ENCODE results near the gene CA5B.

CA5B gene

GRCh38 chrX:15785176-15785750 is 47.2 kb downstream of the CA5B start:
- no peaks in the 10 kb centered on the region for H3K27me3 ChIP-seq (replicated peaks)
- DNase-seq: no peak
- in situ Hi-C loops (cut with HindIII; ENCODE audit: low pct_ligation_motif_present, low sequenced_read_pairs): no loop called here
- TF ChIP-seq CTCF (IDR thresholded peaks at IDR 0.05; ENCODE audit: low read depth, low read length, missing control alignments): no peak
- no peaks in the 10 kb centered on the region for H3K36me3 ChIP-seq (replicated peaks)
- H3K4me3 ChIP-seq (ENCODE audit: low read depth, low read length): no peak overlapping the region
- no peak overlapping the region for H3K27ac ChIP-seq

GRCh38 chrX:15786915-15787314 is 48.8 kb downstream of the CA5B start:
- TF ChIP-seq CTCF (IDR thresholded peaks at IDR 0.05; ENCODE audit: low read depth, low read length, missing control alignments): no peak
- Histone ChIP-seq H3K36me3 (replicated peaks) (no peaks in the 10 kb centered on the region), H3K4me3 (ENCODE audit: low read depth, low read length) (no peak overlapping the region), H3K27ac (no peak overlapping the region), H3K27me3 (replicated peaks) (no peaks in the 10 kb centered on the region)
- in situ Hi-C loops (cut with HindIII; ENCODE audit: low pct_ligation_motif_present, low sequenced_read_pairs): no loop called here
- no peak for DNase-seq

GRCh38 chrX:15789979-15790768 is 52.1 kb downstream of the CA5B start, which contains the start of gene ZRSR2:
TSS of gene ZRSR2 (plus strand) at chrX:15790484. CDS start at chrX:15790496, 12 bp downstream.
- DNase-seq: peak; percentile 85
- in situ Hi-C loops (cut with HindIII; ENCODE audit: low pct_ligation_motif_present, low sequenced_read_pairs): no loop called here
- peak within 1 kb of the TSS; percentile 98 for H3K4me3 ChIP-seq (ENCODE audit: low read depth, low read length)
- H3K27ac ChIP-seq: peak within 1 kb of the TSS; percentile 46
- no peak for TF ChIP-seq CTCF (IDR thresholded peaks at IDR 0.05; ENCODE audit: low read depth, low read length, missing control alignments)
- no peaks in the 10 kb centered on the region for H3K27me3 ChIP-seq (replicated peaks)
- peaks cover 2% of the 10 kb centered on the region for H3K36me3 ChIP-seq (replicated peaks)

GRCh38 chrX:15790769-15791290 is 52.8 kb downstream of the CA5B start:
- in situ Hi-C loops (cut with HindIII; ENCODE audit: low pct_ligation_motif_present, low sequenced_read_pairs): no loop called here
- peak overlapping the region; percentile 98 for H3K4me3 ChIP-seq (ENCODE audit: low read depth, low read length)
- TF ChIP-seq CTCF (IDR thresholded peaks at IDR 0.05; ENCODE audit: low read depth, low read length, missing control alignments): no peak
- no peak for DNase-seq
- peak overlapping the region; percentile 46 for H3K27ac ChIP-seq
- peaks cover 2% of the 10 kb centered on the region for H3K36me3 ChIP-seq (replicated peaks)
- H3K27me3 ChIP-seq (replicated peaks): no peaks in the 10 kb centered on the region

GRCh38 chrX:15797707-15798106 is 59.6 kb downstream of the CA5B start:
- in situ Hi-C loops (cut with HindIII; ENCODE audit: low pct_ligation_motif_present, low sequenced_read_pairs): no loop called here
- peaks cover 12% of the 10 kb centered on the region for H3K36me3 ChIP-seq (replicated peaks)
- no peak overlapping the region for H3K4me3 ChIP-seq (ENCODE audit: low read depth, low read length)
- no peak for DNase-seq
- H3K27me3 ChIP-seq (replicated peaks): no peaks in the 10 kb centered on the region
- H3K27ac ChIP-seq: no peak overlapping the region
- TF ChIP-seq CTCF (IDR thresholded peaks at IDR 0.05; ENCODE audit: low read depth, low read length, missing control alignments): no peak

All from brain microvascular endothelial cell (primary cell).